CD8-positive, alpha-beta memory T cell (primary cell): ENCODE results near the gene SALL2. TPM values are rescaled to one million over a fixed set of nuclear protein-coding genes. Genes with fewer than 3 reads are reported as not detected.
A peak's percentile ranks its signal among the peaks of the same experiment; 100 is the strongest.
"Not testable (repeated sequence)": the region's sequence is repeated elsewhere in the genome, so short reads cannot be mapped to it uniquely, and the experiment has no call there.

Experiments
- CTCF ChIA-PET: fragments of 350-600 bp; sonication (Branson Sonifier 250); formaldehyde crosslinking; loops from one replicate; lab custom pipeline; 2021; ENCODE audit warnings: antibody characterized with exemption; lab: Charles Lee
- POLR2A ChIA-PET: fragments of 350-600 bp; sonication (Branson Sonifier 250); formaldehyde crosslinking; loops from one replicate; lab custom pipeline; 2021; ENCODE audit warnings: antibody characterized with exemption; lab: Charles Lee
- DNase-seq, 5 donors: peaks; one replicate each; pipeline versions ENCODE4 v3.0.0 to v3.0.0-alpha.2; 2020 to 2022; ENCODE audit warnings: mixed read lengths in 1 of 5
- H3K27ac ChIP-seq: one replicate; pipeline ENCODE4 v1.7.0; 2013; ENCODE audit warnings: low read depth, mild to moderate bottlenecking, low read length, moderate library complexity
- H3K27me3 ChIP-seq: 2 replicates; pipeline ENCODE4 v1.7.0; 2013; ENCODE audit warnings: low read length, mild to moderate bottlenecking; ENCODE audit not compliant: insufficient read depth, poor library complexity, severe bottlenecking
- H3K36me3 ChIP-seq: 2 replicates; pipeline ENCODE4 v1.7.0; 2013; ENCODE audit warnings: mild to moderate bottlenecking, low read length, moderate library complexity; ENCODE audit not compliant: insufficient read depth
- H3K4me1 ChIP-seq: 2 replicates; pipeline ENCODE4 v1.7.0; 2013; ENCODE audit warnings: mild to moderate bottlenecking, low read length, moderate library complexity; ENCODE audit not compliant: insufficient read depth
- H3K4me3 ChIP-seq: 2 replicates; pipeline ENCODE4 v1.7.0; 2013; ENCODE audit warnings: mild to moderate bottlenecking, low read length
- H3K9me3 ChIP-seq: 2 replicates; pipeline ENCODE4 v1.7.0; 2013; ENCODE audit warnings: mild to moderate bottlenecking, low read length
- H3K27ac Mint-ChIP-seq, 8 donors: one replicate each; pipeline ENCODE4 v1.8.0; 2020 to 2021; ENCODE audit warnings: mixed read lengths in 8 of 8, mild to moderate bottlenecking in 6 of 8, inconsistent platforms in 3 of 8, moderate library complexity in 3 of 8
- H3K27me3 Mint-ChIP-seq, 2 donors: one replicate each; pipeline ENCODE4 v1.8.0; 2020 to 2021; ENCODE audit warnings: mixed read lengths in 2 of 2, mild to moderate bottlenecking in 1 of 2, moderate library complexity in 1 of 2
- H3K36me3 Mint-ChIP-seq, 3 donors: one replicate each; pipeline ENCODE4 v1.8.0; 2020 to 2021; ENCODE audit warnings: mixed read lengths in 3 of 3, inconsistent platforms in 1 of 3, mild to moderate bottlenecking in 1 of 3
- H3K4me1 Mint-ChIP-seq, 3 donors: one replicate each; pipeline ENCODE4 v1.8.0; 2020 to 2021; ENCODE audit warnings: mixed read lengths in 3 of 3, inconsistent platforms in 1 of 3, mild to moderate bottlenecking in 1 of 3
- H3K4me3 Mint-ChIP-seq, 7 donors: one replicate each; pipeline ENCODE4 v1.8.0; 2020 to 2021; ENCODE audit warnings: mixed read lengths in 7 of 7, mild to moderate bottlenecking in 6 of 7, moderate library complexity in 4 of 7, inconsistent platforms in 2 of 7
- H3K9me3 Mint-ChIP-seq, 5 donors: one replicate each; pipeline ENCODE4 v1.8.0; 2020 to 2022; ENCODE audit warnings: mixed read lengths in 5 of 5, mild to moderate bottlenecking in 3 of 5, moderate library complexity in 2 of 5, inconsistent platforms in 1 of 5
- polyA plus RNA-seq: library from polyadenylated mRNA; unstranded; fragments of 300-500 nt; fragmentation: Illumina TruSeq; gene quantifications from one replicate; pipeline ENCODE4 v1.2.3, GENCODE V29; 2021
- total RNA-seq, 2 experiments: library from RNA; stranded (reverse); gene quantifications; one replicate each; pipeline ENCODE4 v1.2.3, GENCODE V29; 2021

Gene SALL2
- total and polyA plus RNA-seq, 3 experiments from 2014 or later, result 1.4 to 2.6 (median 2.0) TPM

- H3K4me3 Mint-ChIP-seq, H3K36me3 ChIP-seq, H3K27ac Mint-ChIP-seq, H3K9me3 ChIP-seq, H3K4me3 ChIP-seq, H3K27ac ChIP-seq, POLR2A ChIA-PET, H3K36me3 Mint-ChIP-seq, H3K9me3 Mint-ChIP-seq, H3K27me3 ChIP-seq, H3K4me1 Mint-ChIP-seq, DNase-seq, CTCF ChIA-PET, H3K4me1 ChIP-seq: not testable (repeated sequence)
- H3K27me3 Mint-ChIP-seq, result peaks cover 2 to 16% of the 10 kb centered on the region in 2 donors
Observed at GRCh38 chr14:21544588-21544987, 18.4 kb upstream of the SALL2 start.

GRCh38 chr14:21543963-21544362 lies 17.8 kb upstream of the SALL2 start:
- Histone ChIP-seq H3K27ac (no peak overlapping the region), H3K9me3 (no peaks in the 10 kb centered on the region), H3K27me3 (no peaks in the 10 kb centered on the region), H3K4me3 (no peak overlapping the region), H3K36me3 (no peaks in the 10 kb centered on the region), H3K4me1 (no peaks in the 10 kb centered on the region)
- no peak overlapping the region for H3K27ac Mint-ChIP-seq
- H3K36me3 Mint-ChIP-seq, result peaks cover 0 to 4% (median 0%) of the 10 kb centered on the region in 3 donors
- H3K9me3 Mint-ChIP-seq, result no peaks in the 10 kb centered on the region
- ChIA-PET CTCF (no interaction called here), POLR2A (no interaction called here)
- no peak overlapping the region for H3K4me3 Mint-ChIP-seq
- no peaks in the 10 kb centered on the region for H3K4me1 Mint-ChIP-seq
- DNase-seq, result no peak
- peaks cover 2 to 22% of the 10 kb centered on the region in 2 donors for H3K27me3 Mint-ChIP-seq

GRCh38 chr14:21543521-21543960 lies 17.4 kb upstream of the SALL2 start:
- POLR2A ChIA-PET, result no interaction called here
- H3K36me3 ChIP-seq, result no peaks in the 10 kb centered on the region
- H3K27ac Mint-ChIP-seq, result no peak overlapping the region
- no peaks in the 10 kb centered on the region for H3K4me1 Mint-ChIP-seq
- CTCF ChIA-PET, result no interaction called here
- no peak for DNase-seq
- no peaks in the 10 kb centered on the region for H3K9me3 Mint-ChIP-seq
- H3K9me3 ChIP-seq, result no peaks in the 10 kb centered on the region
- peaks cover 0 to 4% (median 0%) of the 10 kb centered on the region in 3 donors for H3K36me3 Mint-ChIP-seq
- H3K4me3 Mint-ChIP-seq, result no peak overlapping the region
- H3K27me3 ChIP-seq, result peaks cover 2% of the 10 kb centered on the region
- H3K27me3 Mint-ChIP-seq, result peaks cover 2 to 26% of the 10 kb centered on the region in 2 donors
- no peak overlapping the region for H3K4me3 ChIP-seq
- no peaks in the 10 kb centered on the region for H3K4me1 ChIP-seq
- H3K27ac ChIP-seq, result no peak overlapping the region

DNA sequence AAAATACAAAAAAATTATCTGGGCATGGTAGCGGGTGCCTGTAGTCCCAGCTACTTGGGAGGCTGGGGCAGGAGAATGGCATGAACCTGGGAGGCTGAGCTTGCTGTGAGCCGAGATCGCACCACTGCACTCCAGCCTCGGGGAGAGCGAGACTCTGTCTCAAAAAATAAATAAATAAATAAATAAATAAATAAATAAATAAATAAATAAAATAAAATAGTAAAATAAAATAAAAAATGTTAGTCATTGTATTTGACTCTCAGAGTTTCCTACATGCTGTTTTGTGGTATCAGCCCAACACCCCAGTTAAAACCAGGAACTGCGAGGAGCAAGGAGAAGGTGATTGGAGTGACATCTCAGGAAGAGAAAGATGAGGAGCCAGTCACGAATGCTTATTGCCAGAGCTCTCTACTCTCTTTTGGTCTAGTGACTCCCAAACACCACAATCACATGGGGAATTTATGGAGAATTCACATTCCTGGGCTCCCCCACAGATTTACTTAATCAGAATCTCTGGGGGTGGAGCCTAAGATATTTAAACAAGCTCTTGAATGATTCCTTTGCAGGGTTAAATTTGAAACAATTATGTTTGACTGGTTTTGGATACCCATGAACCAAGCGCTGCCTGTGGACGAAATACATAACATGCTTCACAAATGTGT lies 15.4 kb upstream of the SALL2 start:
- Histone ChIP-seq H3K4me3 (no peak overlapping the region), H3K27me3 (peaks cover 11% of the 10 kb centered on the region), H3K36me3 (no peaks in the 10 kb centered on the region), H3K27ac (no peak overlapping the region), H3K4me1 (no peaks in the 10 kb centered on the region), H3K9me3 (no peaks in the 10 kb centered on the region)
- POLR2A ChIA-PET, result no interaction called here
- peaks cover 4 to 7% (median 6%) of the 10 kb centered on the region in 3 donors for H3K4me1 Mint-ChIP-seq
- DNase-seq, result no peak
- H3K27ac Mint-ChIP-seq, result no peak overlapping the region
- H3K27me3 Mint-ChIP-seq, result peaks cover 10 to 44% of the 10 kb centered on the region in 2 donors
- H3K9me3 Mint-ChIP-seq, result no peaks in the 10 kb centered on the region
- peaks cover 0 to 4% (median 0%) of the 10 kb centered on the region in 3 donors for H3K36me3 Mint-ChIP-seq
- CTCF ChIA-PET, result interaction anchor here (1.6 kb wide), 1 partner anchor 43 kb away, joined by 4 read pairs; no protein-coding TSS in a partner anchor
- H3K4me3 Mint-ChIP-seq, result no peak overlapping the region

- H3K4me3 ChIP-seq, result no peak overlapping the region
- DNase-seq, result no peak
Observed at GRCh38 chr14:21539189-21539940, 13.2 kb upstream of the SALL2 start.

GRCh38 chr14:21537090-21537424 lies 10.9 kb upstream of the SALL2 start:
- H3K4me3 ChIP-seq, result no peak overlapping the region

More at GRCh38 chr14:21539189-21539940, 13.2 kb upstream of the SALL2 start:
- Histone ChIP-seq H3K27me3 (peaks cover 20% of the 10 kb centered on the region), H3K27ac (no peak overlapping the region), H3K4me1 (no peaks in the 10 kb centered on the region), H3K9me3 (no peaks in the 10 kb centered on the region), H3K36me3 (no peaks in the 10 kb centered on the region)
- Mint-ChIP-seq H3K4me3 (no peak overlapping the region), H3K4me1 (peaks cover 4 to 12% (median 11%) of the 10 kb centered on the region in 3 donors), H3K27me3 (peaks cover 24 to 63% of the 10 kb centered on the region in 2 donors), H3K9me3 (no peaks in the 10 kb centered on the region), H3K36me3 (peaks cover 0 to 4% (median 0%) of the 10 kb centered on the region in 3 donors), H3K27ac (peak overlapping the region in 1 of 8 donors; percentile 11)
- POLR2A ChIA-PET, result no interaction called here
- CTCF ChIA-PET, result no interaction called here

DNA sequence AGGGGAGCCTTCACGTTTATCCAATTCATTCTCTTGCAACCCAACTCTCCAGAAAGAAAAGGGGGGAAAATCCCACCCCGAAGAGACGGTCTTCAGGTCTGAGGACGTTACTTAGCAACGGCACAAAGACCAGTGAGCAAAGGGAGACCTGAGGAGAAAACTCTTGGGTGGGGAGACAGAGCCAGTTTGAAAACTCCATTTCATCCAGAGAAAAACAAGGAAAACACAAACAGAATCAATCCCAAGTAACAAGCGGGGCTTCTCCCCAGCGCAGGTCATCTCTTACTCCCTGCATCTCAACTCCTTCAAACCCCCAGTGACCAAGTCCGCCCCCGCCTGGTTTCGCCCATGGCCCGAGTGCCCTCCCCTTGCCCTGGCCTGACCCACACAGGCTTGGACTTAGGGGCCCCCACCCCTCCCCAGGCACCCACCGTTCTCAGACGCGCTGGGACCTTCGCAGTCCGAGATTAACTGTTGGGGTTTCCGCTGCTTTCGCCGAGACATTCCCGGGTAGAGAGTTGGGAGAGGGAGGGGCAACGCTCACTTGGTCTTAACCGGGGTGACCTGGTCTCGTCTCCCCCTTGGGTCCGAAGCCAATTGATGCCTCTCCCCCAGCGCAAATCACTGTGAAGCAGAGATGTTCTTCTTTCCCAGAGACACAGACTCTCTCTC lies 10.4 kb upstream of the SALL2 start:
- peaks cover 0 to 4% (median 0%) of the 10 kb centered on the region in 3 donors for H3K36me3 Mint-ChIP-seq
- H3K4me1 Mint-ChIP-seq, result peaks cover 4 to 12% (median 11%) of the 10 kb centered on the region in 3 donors
- Histone ChIP-seq H3K27ac (no peak overlapping the region), H3K4me1 (no peaks in the 10 kb centered on the region), H3K9me3 (no peaks in the 10 kb centered on the region), H3K4me3 (no peak overlapping the region), H3K27me3 (peaks cover 20% of the 10 kb centered on the region), H3K36me3 (no peaks in the 10 kb centered on the region)
- POLR2A ChIA-PET, result no interaction called here
- H3K27ac Mint-ChIP-seq, result peak overlapping the region in 1 of 8 donors; percentile 0
- CTCF ChIA-PET, result interaction anchor here (1.3 kb wide), 1 partner anchor 10 kb away, joined by 4 read pairs; no protein-coding TSS in a partner anchor
- H3K9me3 Mint-ChIP-seq, result no peaks in the 10 kb centered on the region
- DNase-seq, result no peak
- H3K27me3 Mint-ChIP-seq, result peaks cover 27 to 69% of the 10 kb centered on the region in 2 donors
- peak overlapping the region in 2 of 7 donors; percentile 29 to 33 for H3K4me3 Mint-ChIP-seq

More at GRCh38 chr14:21537090-21537424, 10.9 kb upstream of the SALL2 start:
- no peak for DNase-seq
- H3K27ac ChIP-seq, result no peak overlapping the region
- Mint-ChIP-seq H3K27ac (peak overlapping the region in 2 of 8 donors; percentile 0 to 47), H3K36me3 (peaks cover 0 to 4% (median 0%) of the 10 kb centered on the region in 3 donors), H3K4me1 (peaks cover 4 to 12% (median 11%) of the 10 kb centered on the region in 3 donors), H3K9me3 (no peaks in the 10 kb centered on the region), H3K27me3 (peaks cover 24 to 71% of the 10 kb centered on the region in 2 donors), H3K4me3 (peak overlapping the region in 3 of 7 donors; percentile 2 to 33 (median 4))
- CTCF ChIA-PET, result no interaction called here
- no peaks in the 10 kb centered on the region for H3K4me1 ChIP-seq
- peaks cover 20% of the 10 kb centered on the region for H3K27me3 ChIP-seq
- POLR2A ChIA-PET, result no interaction called here
- no peaks in the 10 kb centered on the region for H3K36me3 ChIP-seq
- no peaks in the 10 kb centered on the region for H3K9me3 ChIP-seq
